Upper lobe of left lung (tissue), 6 donors: ENCODE data around the gene WFDC6. TPM values are rescaled to one million over a fixed set of nuclear protein-coding genes. Genes with fewer than 3 reads are reported as not detected.

ENCODE experiments used
- ATAC-seq, 2 donors: fragments of 200-7000 bp; cut with Tn5 transposase; one replicate each; pipeline ENCODE4 v1.9.1; 2022; ENCODE audit warnings: mild to moderate bottlenecking in 2 of 2, moderate library complexity in 2 of 2; ENCODE audit not compliant: low FRiP score in 2 of 2
- DNase-seq, 2 donors: peaks; one replicate each; pipeline ENCODE4 v3.0.0-alpha.2; 2019 to 2020
- H3K27ac ChIP-seq, 4 donors: fragments of 200-600 bp; sonication (generic); one replicate each; pipeline ENCODE4 v1.5.1; 2016 to 2019
- H3K27me3 ChIP-seq, 4 donors: fragments of 200-600 bp; sonication (generic); one replicate each; pipeline ENCODE4 v1.5.1; 2017 to 2019
- H3K36me3 ChIP-seq, 4 donors: fragments of 200-600 bp; sonication (generic); one replicate each; pipeline ENCODE4 v1.5.1; 2016 to 2019
- H3K4me1 ChIP-seq, 4 donors: fragments of 200-600 bp; sonication (generic); one replicate each; pipeline ENCODE4 v1.5.1; 2018 to 2019
- H3K4me3 ChIP-seq, 4 donors: fragments of 200-600 bp; sonication (generic); one replicate each; pipeline ENCODE4 v1.5.1; 2017 to 2019; ENCODE audit warnings: mild to moderate bottlenecking in 2 of 4, moderate library complexity in 1 of 4
- H3K9me3 ChIP-seq, 4 donors: fragments of 200-600 bp; sonication (generic); one replicate each; pipeline ENCODE4 v1.5.1; 2018 to 2019
- EP300 ChIP-seq, 4 donors: sonication (generic); formaldehyde crosslinking; IDR thresholded peaks; one replicate each; pipeline ENCODE4 v1.5.1; 2017; ENCODE audit warnings: antibody characterized with exemption in 4 of 4, control low read depth in 2 of 4
- POLR2A ChIP-seq, 4 donors: fragments of 450-650 bp; IDR thresholded peaks; one replicate each; pipeline ENCODE4 v1.5.1; 2016 to 2017; ENCODE audit warnings: antibody characterized with exemption in 4 of 4, mild to moderate bottlenecking in 2 of 4
- POLR2AphosphoS5 ChIP-seq, 2 donors: sonication (generic); formaldehyde crosslinking; IDR thresholded peaks; one replicate each; pipeline ENCODE4 v1.5.1; 2017; ENCODE audit warnings: antibody characterized with exemption in 2 of 2
- WGBS, 2 donors: methylation state at CpG; one replicate each; pipeline ENCODE4 v1.1.5; 2017 to 2018; 5-methylcytosine and 5-hydroxymethylcytosine counted together
- total RNA-seq, 6 donors: library from RNA; depleted of rRNA in 4 of 6; stranded (reverse); fragments of >200 nt in 4 of 6; gene quantifications; one replicate each; pipeline versions ENCODE4 v1.1.0 to v1.2.1, GENCODE V29; 2016 to 2021
- TF ChIP-seq, protein P1 (sequence below), 6 experiments: fragments of 450-650 bp in 4 of 6; fragments of 200-600 bp in 2 of 6; sonication (generic) in 2 of 6; IDR thresholded peaks; one replicate each; pipeline ENCODE4 v1.5.1; 2016 to 2019; ENCODE audit warnings: antibody characterized with exemption in 6 of 6
- donor health status: DM: no; HTN: no; CAD: no; lungs with moderate emphysema.
- donor health status: DM: no; HTN: yes; CAD: no; lungs with severe emphysema.

Gene WFDC6
- total RNA-seq, 6 donors from 2014 or later, result 1.6 to 1.8 TPM; not detected in 4

DNA sequence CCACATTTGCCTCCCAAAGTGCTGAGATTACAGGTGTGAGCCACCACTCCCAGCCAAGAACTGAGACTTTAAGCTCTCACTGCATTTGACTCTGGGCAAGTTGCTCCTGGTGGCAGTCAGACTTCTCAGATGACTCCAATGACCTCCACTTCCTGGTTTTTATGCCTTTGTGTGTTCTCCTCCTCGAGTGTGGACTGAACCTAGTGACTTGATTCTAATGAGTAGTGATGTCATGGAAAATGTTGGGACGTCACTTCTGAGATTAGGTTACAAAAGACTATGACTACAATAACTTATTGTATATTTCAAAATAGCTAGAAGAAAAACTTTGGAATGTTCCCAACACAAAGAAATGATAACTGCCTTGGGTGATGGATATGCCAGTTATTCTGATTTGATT lies 35.9 kb downstream of the WFDC6 start:
- no peaks in the 10 kb centered on the region for H3K9me3 ChIP-seq
- H3K4me1 ChIP-seq, result no peaks in the 10 kb centered on the region
- no peak overlapping the region for H3K27ac ChIP-seq
- DNase-seq (no peak), ATAC-seq (no peak)
- no peak overlapping the region for H3K4me3 ChIP-seq
- no peaks in the 10 kb centered on the region for H3K36me3 ChIP-seq
- no peaks in the 10 kb centered on the region for H3K27me3 ChIP-seq
- TF ChIP-seq EP300 (IDR thresholded peaks at IDR 0.05) (no peak), POLR2AphosphoS5 (IDR thresholded peaks at IDR 0.05) (no peak), POLR2A (IDR thresholded peaks at IDR 0.05) (no peak)
- TF ChIP-seq, protein P1, sequence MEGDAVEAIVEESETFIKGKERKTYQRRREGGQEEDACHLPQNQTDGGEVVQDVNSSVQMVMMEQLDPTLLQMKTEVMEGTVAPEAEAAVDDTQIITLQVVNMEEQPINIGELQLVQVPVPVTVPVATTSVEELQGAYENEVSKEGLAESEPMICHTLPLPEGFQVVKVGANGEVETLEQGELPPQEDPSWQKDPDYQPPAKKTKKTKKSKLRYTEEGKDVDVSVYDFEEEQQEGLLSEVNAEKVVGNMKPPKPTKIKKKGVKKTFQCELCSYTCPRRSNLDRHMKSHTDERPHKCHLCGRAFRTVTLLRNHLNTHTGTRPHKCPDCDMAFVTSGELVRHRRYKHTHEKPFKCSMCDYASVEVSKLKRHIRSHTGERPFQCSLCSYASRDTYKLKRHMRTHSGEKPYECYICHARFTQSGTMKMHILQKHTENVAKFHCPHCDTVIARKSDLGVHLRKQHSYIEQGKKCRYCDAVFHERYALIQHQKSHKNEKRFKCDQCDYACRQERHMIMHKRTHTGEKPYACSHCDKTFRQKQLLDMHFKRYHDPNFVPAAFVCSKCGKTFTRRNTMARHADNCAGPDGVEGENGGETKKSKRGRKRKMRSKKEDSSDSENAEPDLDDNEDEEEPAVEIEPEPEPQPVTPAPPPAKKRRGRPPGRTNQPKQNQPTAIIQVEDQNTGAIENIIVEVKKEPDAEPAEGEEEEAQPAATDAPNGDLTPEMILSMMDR (IDR thresholded peaks at IDR 0.05), result no peak
- WGBS, 2 donors, result 30 to 41% methylated on average over 2 of the region's 2 CpGs

DNA sequence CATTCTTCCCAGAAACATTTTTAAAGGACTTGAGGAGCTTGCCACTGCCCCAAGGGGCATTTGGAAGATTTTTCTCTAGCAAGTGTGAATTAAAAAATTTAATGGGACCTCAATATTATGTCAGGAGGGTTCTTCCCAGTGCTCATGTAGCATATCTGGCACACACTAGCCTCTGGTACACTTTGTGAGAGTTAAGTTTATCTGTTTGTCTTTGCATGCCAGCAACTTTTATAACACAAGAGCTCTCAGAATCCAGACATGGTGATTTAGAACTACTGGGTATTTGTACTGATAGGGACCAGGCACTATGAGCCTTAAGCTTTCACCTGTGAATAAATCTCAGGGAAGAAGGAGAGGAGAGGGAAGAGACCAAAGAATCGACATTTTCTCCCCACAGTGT lies 36.7 kb downstream of the WFDC6 start:
- Histone ChIP-seq H3K36me3 (no peaks in the 10 kb centered on the region), H3K9me3 (no peaks in the 10 kb centered on the region), H3K4me1 (no peaks in the 10 kb centered on the region), H3K27me3 (no peaks in the 10 kb centered on the region), H3K4me3 (no peak overlapping the region), H3K27ac (no peak overlapping the region)
- DNase-seq (no peak), ATAC-seq (no peak)
- WGBS, 2 donors, result 60 to 61% methylated on average over 1 of the region's 1 CpG
- TF ChIP-seq, protein P1 (IDR thresholded peaks at IDR 0.05), result no peak

DNA sequence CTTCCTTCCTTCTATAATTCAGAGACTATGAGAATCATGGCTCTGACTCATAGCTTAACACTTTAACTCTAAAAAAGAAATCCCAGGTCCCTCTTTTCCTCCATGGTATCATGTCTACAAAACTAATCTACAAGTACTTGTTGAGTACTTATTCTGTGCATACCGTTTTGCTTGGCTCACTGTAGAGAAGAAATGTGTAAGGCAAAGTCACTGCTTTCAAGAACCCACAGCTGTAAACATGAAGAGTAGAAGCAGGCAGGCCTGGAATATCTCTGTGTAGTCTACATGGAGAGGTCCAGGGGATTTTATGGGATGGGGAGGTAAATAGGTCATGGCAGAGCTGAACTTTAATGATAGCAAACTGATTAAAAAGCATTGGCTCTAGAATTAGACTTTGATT lies 37.7 kb downstream of the WFDC6 start:
- Histone ChIP-seq H3K4me3 (no peak overlapping the region), H3K9me3 (no peaks in the 10 kb centered on the region), H3K27me3 (no peaks in the 10 kb centered on the region), H3K4me1 (no peaks in the 10 kb centered on the region), H3K27ac (no peak overlapping the region), H3K36me3 (no peaks in the 10 kb centered on the region)
- DNase-seq, result no peak
- no peak for ATAC-seq
- WGBS, 2 donors, result 54 to 62% methylated on average over 1 of the region's 1 CpG
- TF ChIP-seq POLR2A (IDR thresholded peaks at IDR 0.05) (no peak), EP300 (IDR thresholded peaks at IDR 0.05) (peak in 1 of 4 donors; percentile 27)

DNA sequence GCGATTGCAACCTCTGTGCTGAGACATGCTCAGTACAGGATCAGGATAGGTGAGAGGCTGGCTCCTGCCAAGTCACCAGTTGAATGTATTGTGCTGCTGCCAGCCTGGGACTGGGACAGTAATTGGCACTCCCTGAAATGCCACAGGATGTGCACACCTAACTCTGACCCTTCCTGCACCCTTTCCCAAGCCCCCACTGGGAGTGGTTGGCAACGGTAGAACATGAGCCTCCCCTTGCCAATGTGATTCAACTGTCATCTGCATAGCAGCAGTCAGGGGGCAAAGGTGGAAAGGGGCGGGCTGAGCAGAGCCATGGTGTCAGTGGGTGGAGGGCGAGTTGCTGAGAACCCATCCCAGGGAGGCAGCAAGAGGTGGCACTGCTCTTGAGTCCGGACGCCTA lies 39.3 kb downstream of the WFDC6 start:
- WGBS, 2 donors, result 72 to 80% methylated on average over 4 to 6 of the region's 6 CpGs
- H3K36me3 ChIP-seq, result no peaks in the 10 kb centered on the region
- no peaks in the 10 kb centered on the region for H3K9me3 ChIP-seq
- H3K4me3 ChIP-seq, result no peak overlapping the region
- ATAC-seq (peak in 1 of 2 donors; percentile 28), DNase-seq (no peak)
- H3K27ac ChIP-seq, result no peak overlapping the region
- H3K27me3 ChIP-seq, result no peaks in the 10 kb centered on the region
- TF ChIP-seq EP300 (IDR thresholded peaks at IDR 0.05) (no peak), POLR2AphosphoS5 (IDR thresholded peaks at IDR 0.05) (no peak), POLR2A (IDR thresholded peaks at IDR 0.05) (no peak)
- TF ChIP-seq, protein P1 (IDR thresholded peaks at IDR 0.05), result no peak
- no peaks in the 10 kb centered on the region for H3K4me1 ChIP-seq

DNA sequence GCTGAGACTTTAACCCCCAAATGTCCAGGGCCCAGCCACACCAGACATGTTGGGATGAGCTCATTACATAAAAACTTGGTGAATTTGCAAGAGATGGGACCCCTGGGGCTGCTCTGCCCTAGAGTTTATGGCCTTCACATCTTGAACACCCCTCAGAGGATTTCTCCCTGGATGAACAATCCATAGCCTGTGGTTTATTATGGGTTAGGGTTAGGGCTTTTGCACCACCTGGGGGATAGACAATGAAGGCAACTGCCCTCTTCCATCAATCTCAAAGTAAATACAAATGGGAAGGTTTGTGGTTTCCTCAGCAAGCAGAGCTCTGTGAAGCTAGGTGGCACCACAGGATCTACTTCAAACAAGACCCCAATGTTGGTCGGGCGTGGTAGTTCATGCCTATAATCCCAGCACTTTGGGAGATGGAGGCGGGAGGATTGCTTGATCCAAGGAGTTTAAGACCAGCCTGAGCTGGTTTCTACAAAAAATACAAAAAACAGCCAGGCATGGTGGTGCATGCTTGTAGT lies 41.2 kb downstream of the WFDC6 start:
- Histone ChIP-seq H3K27ac (no peak overlapping the region), H3K27me3 (no peaks in the 10 kb centered on the region), H3K9me3 (no peaks in the 10 kb centered on the region), H3K4me3 (no peak overlapping the region), H3K4me1 (no peaks in the 10 kb centered on the region), H3K36me3 (no peaks in the 10 kb centered on the region)
- WGBS, 2 donors, result 66 to 72% methylated on average over 3 of the region's 3 CpGs
- no peak for TF ChIP-seq EP300 (IDR thresholded peaks at IDR 0.05)
- TF ChIP-seq, protein P1 (IDR thresholded peaks at IDR 0.05), result no peak
- TF ChIP-seq POLR2A (IDR thresholded peaks at IDR 0.05), result no peak
- no peak for TF ChIP-seq POLR2AphosphoS5 (IDR thresholded peaks at IDR 0.05)
- DNase-seq, result no peak
- no peak for ATAC-seq
